Kidney (tissue), 14 donors: ENCODE measurements around the gene TAB2. TPM values are rescaled to one million over a fixed set of nuclear protein-coding genes. Genes with fewer than 3 reads are reported as not detected.

ENCODE experiments used
- DNase-seq, 5 donors: peaks; one replicate each; pipeline ENCODE4 v3.0.0-alpha.2; 2013 to 2020
- FAIRE-seq: peaks from 2 replicates; lab custom pipeline; 2012; peaks lifted over from hg19 to GRCh38; lab: Jason Lieb, UNC
- H3K27ac ChIP-seq, 2 donors: one replicate each; pipeline ENCODE4 v1.7.0; 2013; ENCODE audit warnings: low read depth in 2 of 2, low read length in 2 of 2, inconsistent platforms in 1 of 2
- H3K27me3 ChIP-seq: one replicate; pipeline ENCODE4 v1.7.1; 2013; ENCODE audit warnings: low read length, inconsistent platforms; ENCODE audit not compliant: control insufficient read depth, insufficient read depth
- H3K36me3 ChIP-seq, 3 donors: one replicate each; pipeline versions ENCODE4 v1.7.0 to v1.7.1; 2013; ENCODE audit warnings: low read length in 3 of 3, control low read depth in 1 of 3, inconsistent platforms in 1 of 3; ENCODE audit not compliant: insufficient read depth in 3 of 3, control insufficient read depth in 2 of 3
- H3K4me1 ChIP-seq, 3 donors: one replicate each; pipeline versions ENCODE4 v1.7.0 to v1.7.1; 2013; ENCODE audit warnings: low read length in 3 of 3, inconsistent platforms in 1 of 3, low read depth in 1 of 3; ENCODE audit not compliant: control insufficient read depth in 2 of 3, insufficient read depth in 2 of 3
- H3K4me3 ChIP-seq, 3 donors: one replicate each; pipeline versions ENCODE4 v1.7.0 to v1.8.1; 2013; ENCODE audit warnings: low read length in 3 of 3, control low read depth in 1 of 3, inconsistent platforms in 1 of 3
- H3K9ac ChIP-seq, 3 donors: one replicate each; pipeline versions ENCODE4 v1.7.0 to v1.7.1; 2013; ENCODE audit warnings: low read length in 3 of 3, control low read depth in 1 of 3, inconsistent platforms in 1 of 3
- H3K9me3 ChIP-seq, 3 donors: one replicate each; pipeline versions ENCODE4 v1.7.0 to v1.7.1; 2013; ENCODE audit warnings: low read length in 3 of 3, control low read depth in 1 of 3, inconsistent platforms in 1 of 3; ENCODE audit not compliant: control insufficient read depth in 2 of 3, insufficient read depth in 1 of 3
- intact Hi-C: fragments of 100-400 bp; cut with DNase I; formaldehyde crosslinking; loops from one replicate; pipeline ENCODE4 v1.11.1; 2022
- polyA plus RNA-seq: library from polyadenylated mRNA; stranded (reverse); fragments of 350-450 nt; fragmentation: Illumina TruSeq; extraction: RNeasy Lipid Tissue Mini Kit (QIAGEN cat#74804); gene quantifications from one replicate; pipeline ENCODE4 v1.2.3, GENCODE V29; 2014; ENCODE audit warnings: low read depth, low replicate concordance; ENCODE audit not compliant: insufficient read depth
- total RNA-seq: library from RNA; stranded (reverse); fragmentation: NEBNext Ultra II Directional; extraction: Animal tissue kit (Norgen Biotek cat#: 25700); gene quantifications from one replicate; pipeline ENCODE4 v1.2.1, GENCODE V29; 2021
- TF ChIP-seq, protein P1 (sequence below): IDR thresholded peaks from 3 replicates; pipeline ENCODE4 v1.5.1; 2012; ENCODE audit warnings: mild to moderate bottlenecking, moderate library complexity, borderline replicate concordance; ENCODE audit not compliant: insufficient read depth; ENCODE audit errors: extremely low read depth
- donor health status: control.
- donor health status: control.
- donor health status: control.
- donor health status: control.
- donor health status: control.
- donor health status: DM: yes; HTN: yes; CAD: no.
- donor health status: Normal renal cell carcinoma (clear cell type).

The TAB2 gene
- total and polyA plus RNA-seq, 2 donors from 2014 or later = 23.2 to 50.1 TPM

GRCh38 chr6:149439626-149440025 is 122.1 kb downstream of the TAB2 start:
- no peaks in the 10 kb centered on the region for H3K9me3 ChIP-seq
- H3K27me3 ChIP-seq = no peaks in the 10 kb centered on the region
- H3K4me3 ChIP-seq = no peak overlapping the region
- TF ChIP-seq, protein P1, sequence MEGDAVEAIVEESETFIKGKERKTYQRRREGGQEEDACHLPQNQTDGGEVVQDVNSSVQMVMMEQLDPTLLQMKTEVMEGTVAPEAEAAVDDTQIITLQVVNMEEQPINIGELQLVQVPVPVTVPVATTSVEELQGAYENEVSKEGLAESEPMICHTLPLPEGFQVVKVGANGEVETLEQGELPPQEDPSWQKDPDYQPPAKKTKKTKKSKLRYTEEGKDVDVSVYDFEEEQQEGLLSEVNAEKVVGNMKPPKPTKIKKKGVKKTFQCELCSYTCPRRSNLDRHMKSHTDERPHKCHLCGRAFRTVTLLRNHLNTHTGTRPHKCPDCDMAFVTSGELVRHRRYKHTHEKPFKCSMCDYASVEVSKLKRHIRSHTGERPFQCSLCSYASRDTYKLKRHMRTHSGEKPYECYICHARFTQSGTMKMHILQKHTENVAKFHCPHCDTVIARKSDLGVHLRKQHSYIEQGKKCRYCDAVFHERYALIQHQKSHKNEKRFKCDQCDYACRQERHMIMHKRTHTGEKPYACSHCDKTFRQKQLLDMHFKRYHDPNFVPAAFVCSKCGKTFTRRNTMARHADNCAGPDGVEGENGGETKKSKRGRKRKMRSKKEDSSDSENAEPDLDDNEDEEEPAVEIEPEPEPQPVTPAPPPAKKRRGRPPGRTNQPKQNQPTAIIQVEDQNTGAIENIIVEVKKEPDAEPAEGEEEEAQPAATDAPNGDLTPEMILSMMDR = no peak
- intact Hi-C loops = no loop called here
- DNase-seq = no peak
- no peak overlapping the region for H3K9ac ChIP-seq
- no peak for FAIRE-seq
- H3K27ac ChIP-seq = no peak overlapping the region
- no peaks in the 10 kb centered on the region for H3K36me3 ChIP-seq
- peaks cover 2 to 21% (median 12%) of the 10 kb centered on the region in 3 donors for H3K4me1 ChIP-seq

GRCh38 chr6:149440735-149441671 is 123.5 kb downstream of the TAB2 start:
- DNase-seq = peak in 3 of 5 donors; percentile 40 to 63 (median 57)
- intact Hi-C loops = no loop called here
- H3K27ac ChIP-seq = no peak overlapping the region
- H3K9ac ChIP-seq = no peak overlapping the region
- H3K27me3 ChIP-seq = no peaks in the 10 kb centered on the region
- no peaks in the 10 kb centered on the region for H3K9me3 ChIP-seq
- H3K4me3 ChIP-seq = no peak overlapping the region
- no peaks in the 10 kb centered on the region for H3K36me3 ChIP-seq
- H3K4me1 ChIP-seq = peaks cover 2 to 25% (median 12%) of the 10 kb centered on the region in 3 donors
- no peak for FAIRE-seq
- TF ChIP-seq, protein P1 = no peak

- FAIRE-seq (no peak), DNase-seq (no peak)
- Histone ChIP-seq H3K4me1 (peaks cover 2 to 25% (median 12%) of the 10 kb centered on the region in 3 donors), H3K36me3 (no peaks in the 10 kb centered on the region), H3K9ac (no peak overlapping the region), H3K4me3 (no peak overlapping the region), H3K9me3 (no peaks in the 10 kb centered on the region), H3K27me3 (no peaks in the 10 kb centered on the region), H3K27ac (no peak overlapping the region)
- TF ChIP-seq, protein P1 = no peak
- intact Hi-C loops = no loop called here
These were observed 124.2 kb downstream of the TAB2 start for GRCh38 chr6:149441740-149442139.
